Transverse colon (tissue), 4 donors: ENCODE results near the gene CARS2. TPM values are rescaled to one million over a fixed set of nuclear protein-coding genes. Genes with fewer than 3 reads are reported as not detected.

ENCODE experiments used
- DNase-seq: peaks from one replicate; pipeline ENCODE4 v3.0.0-alpha.2; 2019
- H3K27ac ChIP-seq, 4 donors: fragments of 200-600 bp; sonication (generic); 2 replicates each; pipeline ENCODE4 v1.5.1; 2016 to 2018; ENCODE audit warnings: inconsistent platforms in 4 of 4
- H3K27me3 ChIP-seq: fragments of 200-600 bp; sonication (generic); 2 replicates; pipeline ENCODE4 v1.5.1; 2017; ENCODE audit warnings: inconsistent platforms
- H3K36me3 ChIP-seq, 4 donors: fragments of 200-600 bp; sonication (generic); 2 replicates each; pipeline ENCODE4 v1.5.1; 2017 to 2019; ENCODE audit warnings: inconsistent platforms in 4 of 4
- H3K4me1 ChIP-seq, 4 donors: fragments of 200-600 bp; sonication (generic); 2 replicates each; pipeline ENCODE4 v1.5.1; 2017 to 2020; ENCODE audit warnings: inconsistent platforms in 4 of 4
- H3K4me3 ChIP-seq, 4 donors: fragments of 200-600 bp; sonication (generic); 1 replicate in 1 of 4; 2 replicates in 3 of 4; pipeline versions ENCODE4 v1.5.1 to v1.6.1; 2017 to 2019; ENCODE audit warnings: inconsistent platforms in 4 of 4
- H3K9me3 ChIP-seq, 2 donors: fragments of 200-600 bp; sonication (generic); 2 replicates each; pipeline ENCODE4 v1.5.1; 2017 to 2019; ENCODE audit warnings: inconsistent platforms in 2 of 2
- EP300 ChIP-seq: sonication (generic); formaldehyde crosslinking; IDR thresholded peaks from one replicate; pipeline ENCODE4 v1.6.1; 2017; ENCODE audit warnings: antibody characterized with exemption, low read depth
- POLR2A ChIP-seq: fragments of 450-650 bp; IDR thresholded peaks from one replicate; pipeline ENCODE4 v1.6.1; 2016; ENCODE audit warnings: antibody characterized with exemption, mild to moderate bottlenecking, moderate library complexity
- POLR2AphosphoS5 ChIP-seq, 3 donors: sonication (generic); formaldehyde crosslinking; IDR thresholded peaks; one replicate each; pipeline ENCODE4 v1.6.1; 2016; ENCODE audit warnings: antibody characterized with exemption in 3 of 3
- WGBS, 2 donors: methylation state at CpG; one replicate each; pipeline ENCODE4 v1.1.5; 2018; ENCODE audit warnings: low coverage in 1 of 2; 5-methylcytosine and 5-hydroxymethylcytosine counted together
- in situ Hi-C, 4 donors: fragments of 200-750 bp; cut with MboI; loops; one replicate each; pipeline versions ENCODE4 v1.15.0 to v1.15.1; 2017; ENCODE audit warnings: low sequenced_read_pairs in 3 of 4, low pct_ligation_motif_present in 1 of 4, low pct_unique_long_range_greater_than_20kb in 1 of 4
- intact Hi-C: fragments of 100-400 bp; cut with DNase I; formaldehyde crosslinking; loops from one replicate; pipeline ENCODE4 v1.15.1; 2023; ENCODE audit warnings: low total_unique reads
- total RNA-seq, 4 donors: library from RNA; depleted of rRNA; stranded (reverse); fragments of >200 nt; gene quantifications; one replicate each; pipeline ENCODE4 v1.1.0, GENCODE V29; 2016
- TF ChIP-seq, protein P1 (sequence below), 5 experiments: fragments of 200-600 bp in 3 of 5; fragments of 450-650 bp in 2 of 5; sonication (generic) in 3 of 5; IDR thresholded peaks; 1 replicate in 2 of 5; 2 replicates in 3 of 5; pipeline ENCODE4 v1.5.1; 2016 to 2017; ENCODE audit warnings: antibody characterized with exemption in 5 of 5, inconsistent platforms in 3 of 5, mild to moderate bottlenecking in 2 of 5, moderate library complexity in 1 of 5

CARS2 gene
- total RNA-seq, 4 donors from 2014 or later = 35.2 to 152 (median 56.2) TPM

GRCh38 chr13:110600980-110601379, 104.9 kb downstream of the CARS2 start:
- no peaks in the 10 kb centered on the region for H3K27me3 ChIP-seq
- H3K27ac ChIP-seq = no peak overlapping the region
- in situ Hi-C loops = loop anchor here in 1 of 4 donors (25.0 kb wide), 1 partner anchor 111 kb away; the partner anchor contains the start of genes CARS2 and ING1
- H3K4me3 ChIP-seq = no peak overlapping the region
- intact Hi-C loops = no loop called here
- 81 to 83% methylated on average over 2 to 4 of the region's 4 CpGs for WGBS, 2 donors
- DNase-seq = no peak
- TF ChIP-seq, protein P1, sequence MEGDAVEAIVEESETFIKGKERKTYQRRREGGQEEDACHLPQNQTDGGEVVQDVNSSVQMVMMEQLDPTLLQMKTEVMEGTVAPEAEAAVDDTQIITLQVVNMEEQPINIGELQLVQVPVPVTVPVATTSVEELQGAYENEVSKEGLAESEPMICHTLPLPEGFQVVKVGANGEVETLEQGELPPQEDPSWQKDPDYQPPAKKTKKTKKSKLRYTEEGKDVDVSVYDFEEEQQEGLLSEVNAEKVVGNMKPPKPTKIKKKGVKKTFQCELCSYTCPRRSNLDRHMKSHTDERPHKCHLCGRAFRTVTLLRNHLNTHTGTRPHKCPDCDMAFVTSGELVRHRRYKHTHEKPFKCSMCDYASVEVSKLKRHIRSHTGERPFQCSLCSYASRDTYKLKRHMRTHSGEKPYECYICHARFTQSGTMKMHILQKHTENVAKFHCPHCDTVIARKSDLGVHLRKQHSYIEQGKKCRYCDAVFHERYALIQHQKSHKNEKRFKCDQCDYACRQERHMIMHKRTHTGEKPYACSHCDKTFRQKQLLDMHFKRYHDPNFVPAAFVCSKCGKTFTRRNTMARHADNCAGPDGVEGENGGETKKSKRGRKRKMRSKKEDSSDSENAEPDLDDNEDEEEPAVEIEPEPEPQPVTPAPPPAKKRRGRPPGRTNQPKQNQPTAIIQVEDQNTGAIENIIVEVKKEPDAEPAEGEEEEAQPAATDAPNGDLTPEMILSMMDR (IDR thresholded peaks at IDR 0.05) = no peak
- no peak for TF ChIP-seq POLR2AphosphoS5 (IDR thresholded peaks at IDR 0.05)
- H3K9me3 ChIP-seq = no peaks in the 10 kb centered on the region
- no peaks in the 10 kb centered on the region for H3K36me3 ChIP-seq
- no peaks in the 10 kb centered on the region for H3K4me1 ChIP-seq

DNA sequence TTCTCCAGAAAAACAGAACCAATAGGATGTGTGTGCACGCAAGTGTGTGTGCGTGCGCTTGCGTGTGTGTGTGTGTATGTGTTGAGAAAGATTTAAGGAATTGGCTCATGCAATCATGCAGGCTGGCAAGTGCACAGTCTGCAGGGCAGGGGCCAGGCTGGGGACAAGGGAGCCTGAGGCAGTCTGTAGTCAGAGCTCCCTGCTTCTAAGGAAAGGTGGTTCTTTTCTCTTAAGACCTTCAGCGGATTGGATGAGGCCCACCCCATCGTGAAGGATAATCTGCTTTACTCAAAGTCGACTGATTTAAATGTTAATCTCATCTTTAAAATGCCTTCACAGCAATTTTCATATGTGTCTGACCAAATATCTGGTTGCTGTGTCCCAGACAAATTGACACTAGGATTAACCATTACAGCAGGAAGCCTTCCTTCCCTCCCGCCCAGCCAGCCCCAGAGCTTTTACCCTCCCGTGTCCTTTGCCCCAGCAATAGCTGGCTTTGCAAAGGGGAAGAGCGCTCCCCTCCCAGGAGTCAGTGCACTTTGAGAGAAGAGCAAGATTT, 105.6 kb downstream of the CARS2 start:
- H3K36me3 ChIP-seq = no peaks in the 10 kb centered on the region
- no peaks in the 10 kb centered on the region for H3K27me3 ChIP-seq
- 67 to 68% methylated on average over 4 to 10 of the region's 10 CpGs for WGBS, 2 donors
- no peaks in the 10 kb centered on the region for H3K4me1 ChIP-seq
- H3K4me3 ChIP-seq = no peak overlapping the region
- no peak overlapping the region for H3K27ac ChIP-seq
- DNase-seq = peak; percentile 41
- intact Hi-C loops = no loop called here
- no peaks in the 10 kb centered on the region for H3K9me3 ChIP-seq
- in situ Hi-C loops = loop anchor here in 1 of 4 donors (25.0 kb wide), 1 partner anchor 112 kb away; the partner anchor contains the start of genes CARS2 and ING1
- TF ChIP-seq POLR2AphosphoS5 (IDR thresholded peaks at IDR 0.05) (no peak), POLR2A (no peak), EP300 (no peak)
- TF ChIP-seq, protein P1 (IDR thresholded peaks at IDR 0.05) = no peak

DNA sequence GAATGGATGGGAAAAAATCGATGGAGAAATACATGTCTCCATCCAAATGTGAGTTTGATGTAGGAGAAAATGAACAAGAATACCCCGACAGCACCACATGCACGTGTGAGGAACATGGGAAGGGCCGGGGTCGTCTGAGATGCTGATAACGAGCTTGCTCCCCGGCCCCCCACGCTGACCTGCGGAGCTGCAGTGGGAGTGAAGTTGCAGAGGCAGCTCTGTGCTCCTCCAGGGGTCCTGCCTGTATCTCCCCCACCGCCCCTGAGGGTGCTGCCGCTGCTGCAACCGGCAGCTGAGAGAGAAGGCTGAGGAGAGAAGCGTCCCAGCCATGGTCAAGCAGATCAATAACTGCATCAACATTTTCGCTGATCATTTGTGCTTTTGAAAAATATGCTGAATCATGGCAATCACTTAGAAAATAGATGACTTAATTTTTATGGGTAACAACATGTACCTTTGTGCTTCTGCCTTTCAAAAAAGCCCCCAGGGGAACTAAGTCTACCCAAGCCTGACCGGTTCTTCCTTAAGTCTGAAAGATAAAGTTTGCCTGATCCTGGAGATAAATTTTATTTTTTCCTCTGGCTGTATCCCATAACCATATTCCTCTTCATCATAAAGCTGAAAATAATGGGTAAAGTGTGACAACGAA, 108.8 kb downstream of the CARS2 start:
- 79 to 83% methylated on average over 13 to 16 of the region's 16 CpGs for WGBS, 2 donors
- intact Hi-C loops (no loop called here), in situ Hi-C loops (loop anchor here (10.0 to 25.0 kb wide), 4 partner anchors 208 to 465 kb away; no protein-coding TSS in a partner anchor)
- H3K27me3 ChIP-seq = no peaks in the 10 kb centered on the region
- TF ChIP-seq, protein P1 (IDR thresholded peaks at IDR 0.05) = no peak
- TF ChIP-seq POLR2A = no peak
- no peak for TF ChIP-seq EP300
- no peak for TF ChIP-seq POLR2AphosphoS5 (IDR thresholded peaks at IDR 0.05)
- no peak overlapping the region for H3K4me3 ChIP-seq
- no peaks in the 10 kb centered on the region for H3K9me3 ChIP-seq
- no peaks in the 10 kb centered on the region for H3K36me3 ChIP-seq
- no peaks in the 10 kb centered on the region for H3K4me1 ChIP-seq
- H3K27ac ChIP-seq = no peak overlapping the region
- DNase-seq = no peak

GRCh38 chr13:110593430-110594130, 112.3 kb downstream of the CARS2 start:
- Histone ChIP-seq H3K27me3 (no peaks in the 10 kb centered on the region), H3K36me3 (no peaks in the 10 kb centered on the region), H3K4me3 (no peak overlapping the region), H3K4me1 (no peaks in the 10 kb centered on the region), H3K27ac (no peak overlapping the region), H3K9me3 (no peaks in the 10 kb centered on the region)
- in situ Hi-C loops = loop anchor here (10.0 to 25.0 kb wide), 4 partner anchors 211 to 469 kb away; no protein-coding TSS in a partner anchor
- 34 to 44% methylated on average over 5 to 6 of the region's 6 CpGs for WGBS, 2 donors
- intact Hi-C loops = no loop called here
- DNase-seq = no peak
- TF ChIP-seq POLR2A = no peak
- TF ChIP-seq, protein P1 (IDR thresholded peaks at IDR 0.05) = peak; percentile 54 to 75 (median 63)
